Glomerular visceral epithelial cell (primary cell): ENCODE data around the gene AAK1.
"Not testable (repeated sequence)": the region's sequence is repeated elsewhere in the genome, so short reads cannot be mapped to it uniquely, and the experiment has no call there.

ENCODE experiments used
- DNase-seq: peaks from one replicate; pipeline ENCODE4 v3.0.0-alpha.2; 2016; ENCODE audit errors: extremely low spot score

AAK1 gene

DNA sequence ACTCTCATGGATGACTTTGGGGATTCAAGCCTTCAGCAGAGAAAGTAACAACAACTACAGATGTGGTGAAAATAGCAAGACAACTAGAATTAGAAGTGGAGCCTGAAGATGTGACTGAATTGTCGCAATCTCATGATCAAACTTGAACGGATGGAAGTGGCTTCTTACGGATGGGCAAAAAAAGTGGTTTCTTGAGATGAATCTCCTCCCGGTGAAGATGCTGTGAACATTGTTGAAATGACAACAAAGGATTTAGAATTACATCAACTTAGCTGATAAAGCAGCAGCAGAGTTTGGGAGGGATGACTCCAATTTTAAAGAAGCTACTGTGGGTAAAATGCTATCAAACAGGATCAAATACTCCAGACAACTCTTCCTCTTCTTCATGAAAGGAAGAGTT lies 43.1 kb downstream of the AAK1 start:
- no peak for DNase-seq

DNA sequence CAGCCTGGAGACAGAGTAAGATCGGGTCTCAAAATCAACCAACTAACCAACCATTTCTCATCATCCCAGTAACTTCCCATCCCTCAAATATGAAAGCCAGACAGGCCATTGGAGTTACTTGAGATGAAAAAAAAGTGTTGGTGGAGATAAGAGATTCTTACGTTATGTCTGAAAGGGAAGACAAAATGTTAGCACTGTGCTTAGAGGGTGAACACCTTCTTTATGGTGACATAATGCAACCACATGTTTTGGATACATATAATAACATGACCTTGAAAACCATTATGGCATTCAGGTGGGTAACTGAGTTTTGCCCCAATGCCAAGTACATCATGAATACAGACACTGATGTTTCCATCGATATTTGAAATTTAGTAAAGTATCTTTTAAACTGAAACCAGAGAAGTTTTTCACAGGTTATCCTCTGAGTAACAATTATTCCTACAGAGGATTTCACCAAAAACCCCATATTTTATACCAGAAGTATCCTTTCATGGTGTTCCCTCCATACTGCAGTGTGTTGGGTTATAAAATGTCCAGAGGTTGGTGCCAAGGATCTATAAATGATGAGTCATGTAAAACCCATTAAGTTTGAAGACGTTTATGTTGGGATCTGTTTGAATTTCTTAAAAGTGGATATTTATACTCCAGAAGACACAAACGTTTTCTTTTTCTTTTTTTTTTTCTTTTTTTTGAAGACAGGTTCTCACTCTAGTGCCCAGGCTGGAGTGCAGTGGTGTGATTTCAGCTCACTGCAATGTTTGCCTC lies 45.5 kb downstream of the AAK1 start:
- no peak for DNase-seq

DNA sequence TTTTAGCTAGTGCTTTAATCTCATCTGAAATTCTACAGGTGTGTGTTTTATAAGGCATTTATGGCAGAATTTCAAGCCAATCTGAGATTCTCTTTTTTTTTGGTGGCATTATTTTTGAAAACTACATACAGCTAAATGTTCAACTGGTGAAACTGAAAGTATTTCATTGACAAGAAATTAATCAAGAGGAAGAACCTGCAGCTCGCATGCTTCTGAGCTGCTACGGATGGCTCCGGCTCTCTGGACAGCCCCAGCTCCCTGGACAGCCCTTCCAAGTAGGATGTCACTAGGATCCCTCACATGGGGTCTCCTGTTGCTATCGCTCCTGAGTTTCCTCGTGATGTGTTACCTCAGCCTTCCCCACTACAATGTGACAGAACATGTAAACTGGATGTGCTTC lies 46.4 kb downstream of the AAK1 start:
- DNase-seq, result no peak

DNA sequence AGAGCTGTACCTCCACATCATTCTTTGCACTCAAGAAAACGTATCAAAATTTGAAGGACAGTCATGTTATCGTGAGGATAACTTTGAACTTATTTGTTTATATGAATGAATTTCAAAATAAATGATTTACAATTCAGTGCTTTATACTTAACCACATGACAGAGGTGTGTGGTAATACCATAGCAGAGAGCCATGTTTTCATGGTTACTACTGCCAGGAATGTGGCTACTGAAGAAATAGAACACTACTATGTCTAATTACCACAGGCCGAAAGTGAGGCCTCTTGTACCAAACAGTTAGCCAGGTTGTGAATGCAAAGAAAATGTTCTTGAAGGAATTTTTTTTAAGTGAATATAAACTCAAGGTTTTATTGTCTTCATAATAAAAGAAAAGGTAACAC lies 49.2 kb downstream of the AAK1 start:
- DNase-seq, result peak; percentile 58

DNA sequence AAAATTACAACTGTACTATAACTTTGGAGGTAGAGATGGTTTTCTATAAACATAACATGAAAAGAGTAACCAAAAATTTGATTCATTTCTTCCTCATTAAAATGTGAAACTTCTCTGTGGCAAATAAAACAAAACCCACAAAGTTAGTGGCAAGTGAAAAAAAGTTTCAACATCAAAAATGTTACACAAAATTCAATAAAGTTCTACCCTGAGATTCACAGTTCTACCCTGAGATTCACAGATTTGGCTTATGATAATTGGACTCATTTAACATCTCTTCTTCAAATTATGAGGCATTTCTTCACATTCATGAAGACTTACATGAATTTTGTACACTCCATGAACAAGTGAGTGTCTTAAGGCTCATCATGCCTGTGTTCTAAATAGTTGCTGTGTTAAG lies 51.0 kb downstream of the AAK1 start:
- DNase-seq, result no peak

DNA sequence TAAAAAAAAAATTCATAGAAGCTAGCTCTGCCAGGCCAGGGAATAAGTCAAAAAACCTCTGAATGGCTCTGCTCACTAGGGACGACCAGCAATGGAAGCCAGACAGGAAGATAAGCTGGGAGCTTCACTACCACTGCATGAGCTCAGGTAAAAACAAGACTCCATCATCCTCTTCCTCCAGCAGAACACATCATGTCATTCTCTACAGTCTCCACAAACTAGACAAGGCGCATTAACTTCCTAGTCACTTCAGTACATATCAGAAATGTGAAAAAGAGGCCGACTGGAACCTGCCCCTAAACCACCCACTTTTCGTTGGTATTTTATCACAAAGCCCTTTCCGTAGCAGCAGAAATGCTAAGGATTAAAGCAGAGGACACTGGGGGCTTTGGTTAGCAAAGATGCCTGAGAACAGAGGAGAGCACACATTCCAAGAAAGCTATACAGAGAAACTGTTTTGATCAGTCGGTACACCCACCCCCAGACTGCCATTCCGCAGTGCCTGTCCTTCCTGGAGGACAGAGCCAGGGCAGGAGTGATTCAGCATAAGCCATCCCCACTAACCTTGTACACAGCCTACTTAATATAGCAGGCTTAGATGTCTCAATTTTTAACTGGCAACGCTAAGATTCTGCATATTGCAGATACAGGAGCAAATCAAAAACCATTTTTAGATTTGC lies 53.4 kb downstream of the AAK1 start:
- no peak for DNase-seq

DNA sequence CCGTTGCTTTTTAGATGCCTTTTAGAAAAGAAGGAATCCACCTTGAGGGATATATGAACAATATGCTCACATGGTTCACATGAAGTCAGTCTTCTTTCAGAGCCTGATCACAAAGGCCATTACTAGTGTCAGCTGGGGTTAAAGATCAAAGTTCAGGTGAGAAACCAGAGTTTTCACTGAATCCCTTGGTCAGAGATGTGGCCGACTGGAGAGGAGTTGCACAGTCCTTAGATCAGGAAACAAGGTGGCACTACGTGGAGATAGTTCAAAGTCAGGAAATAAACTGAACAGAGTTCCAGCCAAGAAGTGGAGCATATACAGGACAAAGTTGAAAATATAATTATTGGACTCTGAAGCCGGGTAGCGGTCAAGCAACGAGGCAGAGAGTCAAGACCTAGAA lies 54.6 kb downstream of the AAK1 start:
- no peak for DNase-seq

DNA sequence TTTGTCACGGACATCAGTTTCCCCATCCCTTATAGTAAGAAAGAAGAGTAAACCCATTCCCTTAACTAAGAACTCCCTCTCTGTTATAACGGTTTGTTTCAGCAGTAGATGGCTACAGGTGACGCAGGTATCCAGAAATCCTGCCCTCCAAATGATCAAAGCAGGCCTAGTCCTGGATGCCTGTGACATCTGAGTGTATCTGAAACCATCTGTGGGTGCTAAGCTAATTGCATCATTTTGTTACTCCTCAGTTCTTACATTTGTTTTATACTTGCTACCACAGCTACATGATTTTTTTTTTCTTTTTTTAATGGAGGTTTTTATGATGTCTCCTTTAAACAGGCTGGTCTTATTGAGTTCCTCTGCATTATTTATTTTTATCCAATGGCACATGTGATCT lies 55.1 kb downstream of the AAK1 start:
- no peak for DNase-seq

DNA sequence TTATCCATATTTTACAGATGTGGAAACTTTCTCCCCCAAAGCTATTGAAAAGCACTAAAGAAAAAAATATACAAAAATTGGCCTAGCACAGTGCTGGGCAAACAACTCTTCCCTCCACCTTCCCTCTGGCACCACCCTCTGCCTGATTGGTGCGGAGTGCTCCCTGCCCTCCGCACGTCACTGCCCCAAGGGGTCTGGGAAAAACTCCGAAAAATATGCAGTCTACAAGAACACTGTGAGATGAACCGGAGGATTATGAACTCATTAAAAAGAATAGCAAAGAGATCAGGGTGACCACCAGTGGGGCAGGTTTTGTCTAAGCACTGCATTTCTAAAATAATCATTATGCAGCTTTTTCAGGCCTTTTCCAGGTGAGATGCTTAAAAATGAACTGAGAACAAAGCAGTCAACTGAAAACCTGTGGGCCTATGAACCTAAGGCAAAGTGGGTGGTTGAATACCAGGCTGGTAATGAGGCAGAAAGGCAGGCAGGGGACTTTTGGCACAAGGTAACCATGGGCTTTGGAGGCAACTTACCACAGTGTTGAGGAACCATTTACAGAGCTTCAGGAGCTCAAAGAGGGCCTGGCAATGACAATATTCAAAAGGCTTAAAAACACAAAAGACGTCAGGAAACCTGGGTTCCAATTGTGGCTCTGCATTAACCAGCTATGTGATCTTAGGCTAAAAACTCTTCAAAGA lies 57.5 kb downstream of the AAK1 start:
- DNase-seq, result peak; percentile 52

DNA sequence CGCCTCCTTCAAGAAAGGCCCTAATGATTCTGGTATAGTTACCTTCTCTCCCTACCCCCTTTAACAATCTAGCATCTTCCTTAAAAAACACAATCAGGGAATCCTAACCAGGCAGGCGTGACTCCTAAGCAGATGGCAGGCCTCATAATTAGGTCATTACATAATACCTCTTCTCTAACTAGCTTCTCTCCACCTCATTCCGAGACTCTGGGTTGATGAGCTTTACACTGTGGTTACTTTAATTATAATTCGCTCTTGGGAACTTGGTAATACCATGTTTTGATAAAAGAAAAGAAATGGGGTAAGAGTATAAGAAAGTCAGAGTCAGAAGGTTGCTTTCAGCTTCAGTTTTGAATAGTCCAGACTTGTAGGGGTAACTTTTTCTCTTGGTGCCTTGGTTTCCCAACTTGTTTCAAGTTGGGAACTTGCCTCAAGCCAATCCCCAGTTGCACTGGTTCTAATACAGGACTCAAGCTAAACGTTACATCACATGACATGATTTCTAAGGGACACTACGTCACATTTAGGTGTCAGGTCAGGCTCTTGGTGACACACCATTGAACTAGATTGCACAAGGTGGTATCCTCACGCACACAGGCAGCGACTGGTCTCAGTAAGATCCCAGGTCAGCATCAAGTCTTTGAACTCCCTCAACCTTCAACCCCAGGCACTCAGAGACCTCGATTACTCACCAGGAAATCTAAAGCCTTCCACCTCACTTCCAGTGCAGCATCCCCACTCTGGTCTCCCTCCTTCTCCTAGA lies 59.2 kb downstream of the AAK1 start:
- no peak for DNase-seq

DNA sequence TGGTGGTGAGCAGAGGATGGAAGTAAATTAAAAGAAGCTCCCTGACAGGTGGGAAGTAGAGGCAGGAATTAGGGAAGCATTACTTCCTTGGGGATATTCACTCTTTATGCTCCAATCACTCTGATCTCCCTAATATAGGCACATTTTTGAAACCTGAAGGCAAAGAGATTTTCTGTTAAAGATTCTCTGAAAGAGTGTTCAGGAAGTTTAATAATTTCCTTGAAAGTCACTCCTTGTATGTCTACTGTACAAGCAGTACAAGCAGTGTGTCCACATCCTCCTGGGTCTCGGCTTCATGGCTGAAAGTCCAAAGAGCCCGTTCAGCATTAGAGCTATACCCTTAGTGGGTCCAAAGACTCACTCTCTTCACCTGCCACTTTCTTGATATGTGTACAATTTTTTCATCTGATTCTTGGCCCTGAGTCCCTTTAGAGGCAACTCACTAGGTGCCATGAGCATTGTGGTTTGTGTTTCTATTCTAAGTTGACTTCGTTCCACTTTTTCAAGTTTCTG lies 60.2 kb downstream of the AAK1 start:
- no peak for DNase-seq

DNA sequence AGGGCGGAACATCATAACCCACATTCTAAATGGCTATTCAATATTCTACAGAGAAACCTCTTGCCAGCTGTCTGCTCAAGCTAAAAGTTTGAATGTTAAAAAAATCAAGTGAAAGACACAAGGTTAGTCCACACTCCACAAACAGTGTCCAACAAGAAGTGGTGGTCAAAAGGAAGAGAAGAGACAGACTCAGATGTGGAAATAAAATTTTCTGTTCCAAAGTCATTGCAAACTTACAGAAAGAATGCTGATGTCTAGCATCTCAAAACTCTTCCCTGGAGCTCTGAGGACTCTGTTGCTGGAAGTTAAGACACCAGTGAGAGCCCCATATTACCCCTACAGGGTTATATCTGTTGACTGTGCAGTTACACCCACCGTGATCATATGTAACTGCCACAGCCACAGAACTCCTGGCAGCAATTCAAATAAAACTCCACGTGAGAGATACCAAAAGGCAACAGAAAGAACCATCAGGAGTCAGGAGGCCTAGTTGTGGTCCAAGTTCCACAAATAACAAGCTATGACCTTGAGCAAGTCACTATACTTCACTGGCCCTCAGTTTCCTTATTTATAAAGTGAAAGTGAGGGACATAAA lies 60.9 kb downstream of the AAK1 start:
- peak; percentile 61 for DNase-seq

DNA sequence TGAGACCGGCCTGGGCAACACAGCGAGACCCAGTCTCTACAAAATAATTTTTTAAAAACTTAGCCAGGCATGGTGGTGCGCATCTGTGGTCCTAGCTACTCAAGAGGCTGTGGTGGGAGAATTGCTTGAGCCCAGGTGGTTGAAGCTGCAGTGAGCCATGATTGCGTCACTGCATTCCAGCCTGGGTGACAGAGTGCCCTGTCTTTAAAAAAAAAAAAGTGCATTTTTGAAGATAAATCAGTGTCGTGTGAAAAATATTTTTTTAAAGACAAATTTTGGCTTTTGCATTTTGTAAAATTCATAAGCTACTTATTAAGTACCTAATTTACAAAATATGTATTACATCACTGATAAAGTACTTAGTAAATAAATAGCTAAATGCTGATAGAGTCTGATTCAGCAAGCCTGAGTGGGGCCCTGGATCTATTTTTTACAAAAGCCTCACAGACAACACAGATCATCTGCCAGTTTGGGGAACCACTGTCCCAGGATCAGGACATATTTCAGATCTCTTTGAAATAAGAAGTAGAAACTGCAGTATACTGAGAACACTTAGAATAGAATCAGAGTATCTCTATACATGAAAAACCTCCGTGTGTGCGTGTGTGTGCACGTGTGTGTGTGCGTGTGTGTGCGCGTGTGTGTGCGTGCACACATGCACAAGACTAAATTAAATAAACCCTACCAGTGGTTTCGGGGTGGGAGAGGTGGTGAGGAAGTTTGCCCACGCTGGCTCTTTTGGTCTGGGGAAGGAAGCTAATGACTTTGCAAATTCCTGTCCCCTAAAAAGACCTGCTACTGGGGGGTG lies 61.6 kb downstream of the AAK1 start:
- peak; percentile 84 for DNase-seq

DNA sequence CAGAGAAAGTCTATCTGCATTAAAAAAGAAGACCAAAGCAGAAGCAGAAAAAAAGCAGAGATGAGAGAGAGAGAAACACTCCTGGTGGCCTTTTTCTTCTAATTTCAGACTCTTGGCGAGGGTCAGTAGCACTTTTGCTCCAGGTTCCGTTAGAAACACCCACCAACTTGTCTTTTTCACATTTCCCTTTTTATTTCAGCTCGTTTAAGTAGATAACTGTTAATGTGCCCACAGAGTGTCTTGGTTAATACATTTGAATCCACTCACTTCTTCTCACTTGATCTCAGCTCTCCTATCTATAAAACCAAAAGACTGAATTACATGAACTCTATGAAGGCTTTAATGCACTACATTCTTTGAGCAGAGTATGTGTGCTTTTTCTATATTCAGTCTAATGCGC lies 63.1 kb downstream of the AAK1 start:
- DNase-seq, result no peak

DNA sequence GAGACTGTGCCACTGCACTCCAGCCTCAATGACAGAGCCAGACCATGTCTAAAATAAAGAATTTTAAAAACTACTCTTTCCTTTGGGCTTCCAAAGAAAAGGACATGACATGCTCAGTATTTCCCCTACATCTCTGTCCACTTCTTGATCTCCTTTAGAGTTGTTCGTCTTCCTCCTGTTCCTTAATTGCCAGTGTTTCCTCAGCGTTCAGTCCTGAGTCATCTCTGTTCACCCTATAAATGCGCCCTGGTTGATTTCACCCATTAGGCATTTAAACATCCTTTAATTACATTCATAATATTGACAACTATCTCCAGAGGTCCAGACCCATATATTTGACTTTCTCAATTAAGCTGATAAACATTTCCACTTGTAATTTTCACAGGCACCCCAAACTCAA lies 64.0 kb downstream of the AAK1 start:
- no peak for DNase-seq

DNA sequence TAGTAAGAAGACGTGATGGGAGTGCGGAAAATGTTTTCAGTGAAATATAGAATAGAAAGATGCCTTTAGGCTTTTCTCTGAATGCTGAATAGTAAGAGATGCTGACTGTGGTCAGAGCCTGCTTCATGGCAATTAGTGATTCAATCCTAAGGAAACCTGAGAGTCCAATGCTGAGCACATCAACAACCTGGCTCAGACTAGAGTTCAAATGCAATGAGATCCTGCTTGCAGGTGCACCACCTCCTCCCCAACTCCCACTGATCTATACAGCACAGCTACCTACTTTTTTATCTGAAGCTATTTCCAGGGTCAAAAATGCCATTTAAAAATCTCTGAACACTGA lies 65.4 kb downstream of the AAK1 start:
- no peak for DNase-seq

DNA sequence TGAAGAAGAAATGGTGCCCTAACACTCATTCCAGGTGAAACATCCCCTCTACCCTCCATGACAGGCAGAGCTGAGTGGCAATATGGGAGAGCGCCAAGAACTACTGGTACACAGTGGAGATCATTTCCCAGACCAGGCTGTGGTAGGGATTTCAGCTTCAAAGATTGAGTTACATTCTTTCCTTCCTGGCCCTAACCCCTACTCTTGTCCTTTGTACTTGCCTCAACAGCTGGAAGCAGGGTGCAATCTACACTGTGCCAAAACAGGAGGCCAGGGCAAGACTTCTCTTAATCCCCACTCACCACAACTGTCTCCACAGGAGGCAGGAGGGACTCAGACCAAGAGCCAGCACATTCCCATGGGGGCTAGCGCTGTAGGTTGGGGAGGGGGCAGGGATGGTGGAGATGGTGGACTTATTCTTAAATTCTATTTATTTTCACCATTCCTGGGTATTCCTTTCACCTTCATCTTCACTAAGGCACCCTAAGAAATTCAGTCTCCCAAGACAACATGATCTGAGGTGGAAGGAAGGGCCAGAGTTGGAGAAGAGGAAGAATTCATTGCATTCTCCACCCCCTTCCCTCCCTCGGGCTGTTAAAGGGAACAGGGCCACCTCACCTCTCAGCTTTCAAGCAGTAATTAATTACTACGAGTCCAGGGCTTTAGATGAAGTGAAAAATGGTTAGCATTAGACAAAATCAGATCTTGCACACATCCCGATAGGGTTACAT lies 65.9 kb downstream of the AAK1 start:
- no peak for DNase-seq

DNA sequence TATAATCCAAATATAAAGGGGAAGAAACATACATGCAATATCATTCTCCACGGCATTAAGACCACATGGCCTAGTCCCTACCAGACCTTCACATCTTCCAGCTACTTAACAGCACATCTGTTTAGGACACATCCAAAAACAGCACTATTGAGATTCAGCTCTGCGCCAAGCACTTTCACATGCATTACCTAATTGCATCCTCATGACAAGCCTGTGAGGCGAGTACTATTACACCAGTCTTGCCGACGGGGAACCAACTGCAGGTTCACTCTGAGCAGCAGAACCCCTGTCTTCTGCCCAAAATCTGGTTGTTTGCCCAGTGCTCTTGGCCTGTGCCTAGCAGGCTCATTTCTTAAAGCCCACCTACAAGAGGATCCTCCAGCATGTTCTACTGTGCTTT lies 66.7 kb downstream of the AAK1 start:
- no peak for DNase-seq

DNA sequence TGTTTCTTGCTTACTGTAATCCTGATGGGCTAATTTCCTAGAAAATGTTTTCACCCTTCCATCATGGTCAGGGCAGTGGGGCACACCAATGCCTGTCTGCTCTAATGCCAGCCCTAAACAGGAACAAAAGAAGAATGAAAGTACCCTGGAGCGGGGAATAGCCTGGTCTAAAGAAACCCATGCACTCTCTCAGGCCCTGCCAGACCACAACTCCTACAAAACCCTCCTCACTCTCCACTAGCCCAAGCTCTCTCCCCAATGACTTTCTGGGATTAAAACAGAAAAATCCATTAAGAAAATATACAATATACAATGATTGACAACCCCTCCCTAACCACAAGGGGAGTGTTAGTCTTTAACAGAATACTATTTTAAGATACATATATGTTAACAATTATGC lies 67.6 kb downstream of the AAK1 start:
- no peak for DNase-seq

DNA sequence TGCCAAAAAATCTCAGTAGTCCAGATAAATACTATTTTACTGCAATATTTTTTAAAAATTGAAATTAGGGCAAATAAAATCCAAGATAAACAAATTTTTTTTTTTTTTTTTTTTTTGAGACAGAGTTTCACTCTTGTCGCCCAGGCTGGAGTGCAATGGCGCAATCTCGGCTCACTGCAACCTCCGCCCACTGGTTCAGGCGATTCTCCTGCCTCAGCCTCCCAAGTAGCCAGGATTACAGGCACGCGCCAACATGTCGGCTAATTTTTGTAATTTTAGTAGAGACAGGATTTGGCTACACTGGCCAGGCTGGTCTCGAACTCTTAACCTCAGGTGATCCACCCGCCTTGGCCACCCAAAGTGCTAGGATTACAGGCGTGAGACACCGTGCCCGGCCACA lies 68.2 kb downstream of the AAK1 start:
- DNase-seq, result not testable (repeated sequence)
